ENCODE measurements around the gene EFHC1.
"Not testable (repeated sequence)": the region's sequence is repeated elsewhere in the genome, so short reads cannot be mapped to it uniquely, and the experiment has no call there.

The EFHC1 gene

GRCh38 chr6:52461194-52461593 lies 41.1 kb downstream of the EFHC1 start:
- DNase-seq = not testable (repeated sequence)

- DNase-seq = no peak
Measured at GRCh38 chr6:52474173-52474572, 54.0 kb downstream of the EFHC1 start.

- DNase-seq = no peak
Measured at GRCh38 chr6:52475307-52475706, 55.2 kb downstream of the EFHC1 start.

- no peak for DNase-seq
Measured at GRCh38 chr6:52482903-52483670, 62.9 kb downstream of the EFHC1 start.

GRCh38 chr6:52483671-52484003 lies 63.5 kb downstream of the EFHC1 start:
- no peak for DNase-seq

GRCh38 chr6:52489881-52490280 lies 69.7 kb downstream of the EFHC1 start:
- no peak for DNase-seq

- DNase-seq = peak; percentile 79
Measured at GRCh38 chr6:52491203-52492069, 71.3 kb downstream of the EFHC1 start.

- DNase-seq = no peak
Measured at GRCh38 chr6:52493669-52494068, 73.5 kb downstream of the EFHC1 start.

- no peak for DNase-seq
Measured at GRCh38 chr6:52494298-52495072, 74.3 kb downstream of the EFHC1 start.

GRCh38 chr6:52495922-52496321 lies 75.8 kb downstream of the EFHC1 start:
- no peak for DNase-seq

- DNase-seq = no peak
Measured at GRCh38 chr6:52496631-52497030, 76.5 kb downstream of the EFHC1 start.

- DNase-seq = no peak
Measured at GRCh38 chr6:52497652-52498408, 77.7 kb downstream of the EFHC1 start.

- DNase-seq = no peak
Measured at GRCh38 chr6:52498538-52499017, 78.4 kb downstream of the EFHC1 start.

GRCh38 chr6:52499026-52499425 lies 78.9 kb downstream of the EFHC1 start:
- no peak for DNase-seq

- no peak for DNase-seq
Measured at GRCh38 chr6:52499681-52500236, 79.6 kb downstream of the EFHC1 start.

GRCh38 chr6:52500238-52501129 lies 80.3 kb downstream of the EFHC1 start:
- no peak for DNase-seq

GRCh38 chr6:52502306-52503029 lies 82.3 kb downstream of the EFHC1 start:
- no peak for DNase-seq

GRCh38 chr6:52503323-52503747 lies 83.2 kb downstream of the EFHC1 start:
- DNase-seq = no peak

- DNase-seq = peak; percentile 67
Measured at GRCh38 chr6:52503851-52504781, 84.0 kb downstream of the EFHC1 start.

Measured in inflammatory macrophage treated with lipopolysaccharide for 4 hours (primary cell).